ENCODE data around the gene DCP1B.

Gene DCP1B

DNA sequence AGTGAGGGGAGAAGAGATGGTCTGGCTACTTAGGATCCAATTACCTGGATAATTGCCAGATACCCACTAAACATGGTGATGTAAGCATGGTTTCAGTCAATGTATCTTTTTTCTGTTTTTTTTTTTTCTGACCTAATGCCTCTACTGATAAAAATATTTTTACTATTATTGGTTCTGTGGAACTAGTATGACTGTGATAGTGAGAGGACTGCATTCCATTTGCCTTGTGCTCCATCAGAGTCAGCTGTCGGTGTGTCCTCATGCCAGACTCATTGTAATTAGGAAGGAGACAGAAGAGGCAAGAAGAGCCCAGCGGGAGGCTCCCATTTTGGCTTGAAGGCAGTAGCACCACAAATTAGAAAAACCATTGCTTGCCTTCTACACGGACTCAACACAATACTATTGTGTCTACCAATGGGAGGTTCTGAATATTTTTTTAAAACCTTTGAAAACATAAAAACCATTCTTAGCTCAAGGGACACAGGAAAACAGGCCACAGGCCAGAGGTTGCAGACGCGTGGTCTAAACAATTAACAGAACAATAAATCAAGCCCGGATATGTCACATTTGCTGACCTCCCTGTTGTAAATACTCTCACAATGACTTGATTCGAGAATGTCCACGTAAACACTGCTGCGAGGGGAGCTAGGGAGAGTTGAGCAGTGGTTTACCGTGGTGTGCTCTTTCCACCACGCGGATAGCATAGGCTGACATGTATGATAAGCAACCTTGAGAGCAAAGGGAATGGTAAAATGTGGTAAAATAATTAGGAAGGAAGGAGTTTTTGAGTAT lies 13.5 kb upstream of the DCP1B start:
- no peak for DNase-seq (ENCODE audit: low read depth)

DNA sequence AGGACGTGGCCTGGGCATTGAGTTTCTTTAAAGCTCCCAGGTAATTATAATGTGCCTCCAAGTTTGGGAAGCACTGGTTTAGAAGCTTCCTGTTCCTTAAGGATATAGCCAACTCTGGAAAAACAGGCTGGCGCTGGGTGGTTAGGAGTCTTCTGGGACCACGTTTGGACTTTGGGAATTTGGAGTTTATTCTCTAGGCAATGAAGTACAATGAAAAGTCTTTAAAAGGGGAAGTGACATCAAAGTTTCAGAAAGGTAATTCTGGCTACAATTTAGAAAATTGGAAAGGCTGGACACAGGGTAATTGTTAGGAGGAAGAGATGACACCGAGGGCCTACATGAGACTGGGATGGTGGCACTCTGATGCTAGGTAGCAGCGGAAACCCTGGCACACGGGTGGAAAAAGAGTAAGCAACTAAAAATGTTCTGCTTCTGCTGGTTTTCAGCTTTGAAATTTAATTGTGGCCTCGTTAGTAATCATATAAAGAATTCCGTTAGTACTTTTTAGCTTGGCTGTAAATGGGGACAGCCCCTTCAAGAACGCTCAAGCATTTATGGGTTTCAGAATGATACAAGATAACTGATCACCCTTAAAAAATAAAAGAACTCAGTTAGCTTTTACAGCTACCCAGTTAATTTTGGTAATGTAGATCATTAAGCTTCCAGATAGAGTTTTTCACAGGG lies 12.7 kb upstream of the DCP1B start:
- no peak for DNase-seq (ENCODE audit: low read depth)

DNA sequence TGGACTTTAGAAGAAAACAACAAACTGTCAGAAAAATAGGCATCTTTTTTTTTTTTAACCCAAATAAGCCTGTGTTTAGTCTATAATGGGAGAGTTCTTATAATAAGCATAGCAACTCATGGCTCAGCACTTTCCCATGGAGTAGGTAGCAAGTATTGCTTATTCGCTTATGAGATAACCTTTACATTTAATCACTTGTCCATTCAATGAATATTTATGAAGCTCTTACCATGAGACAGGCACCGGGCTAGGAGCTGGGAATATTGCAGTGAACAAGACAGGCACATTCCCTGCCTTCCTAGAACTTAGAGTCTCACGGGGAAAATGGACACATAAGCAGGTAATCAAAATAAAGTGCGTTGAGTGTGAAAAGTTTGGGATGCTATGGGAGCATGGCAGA lies 10.0 kb upstream of the DCP1B start:
- DNase-seq (ENCODE audit: low read depth), result no peak

DNA sequence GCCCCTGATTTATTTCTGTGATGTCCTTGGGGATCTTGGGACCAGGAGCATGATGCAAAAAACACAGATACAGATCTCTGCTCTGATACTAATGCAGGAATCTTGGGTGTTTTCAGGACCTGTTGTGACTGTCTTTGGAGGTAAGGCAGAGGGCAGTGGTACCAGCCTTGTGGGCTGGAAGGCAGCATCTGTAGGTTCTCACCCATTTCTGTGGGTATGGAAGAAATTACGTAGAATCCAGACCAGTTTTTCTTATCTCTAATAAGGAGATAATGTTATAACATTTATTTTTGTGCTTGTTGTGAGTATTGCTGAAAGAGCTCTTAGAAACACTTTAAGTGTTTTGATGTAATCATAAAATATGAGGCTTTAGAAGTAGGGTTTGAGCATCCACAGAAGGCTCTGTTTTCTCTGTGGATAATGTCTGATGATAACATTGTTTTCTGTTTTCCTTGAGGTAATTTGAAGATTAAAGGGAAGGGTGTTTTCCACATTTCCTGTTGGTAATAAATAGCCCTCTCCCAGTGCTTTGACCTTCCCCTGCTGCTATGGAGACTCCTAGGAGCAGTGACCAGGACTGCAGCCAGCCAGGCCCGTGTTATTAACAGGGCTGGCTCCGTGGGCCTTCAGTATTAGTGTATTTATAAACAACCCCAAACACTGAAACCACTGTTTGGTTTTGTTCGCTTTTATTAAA lies 9.4 kb upstream of the DCP1B start:
- no peak for DNase-seq (ENCODE audit: low read depth)

DNA sequence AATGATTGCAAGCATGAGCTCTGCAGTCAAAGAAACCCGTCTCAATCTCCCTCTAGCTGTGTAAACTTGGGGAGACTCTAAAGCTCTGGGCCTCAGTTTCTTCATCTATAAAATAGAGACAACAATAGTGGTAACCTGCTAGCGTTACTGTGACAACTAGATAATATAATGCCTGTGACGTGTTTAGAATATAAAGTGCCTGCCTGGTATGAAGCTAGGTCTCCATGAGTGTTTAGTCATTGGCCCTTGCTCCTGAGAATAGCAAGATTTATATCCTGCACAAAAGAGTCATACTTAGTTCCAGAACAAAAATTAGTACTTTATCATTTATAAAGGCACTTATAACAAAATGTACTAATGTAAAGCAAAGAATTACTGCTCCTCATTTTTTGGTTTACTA lies 8.8 kb upstream of the DCP1B start:
- DNase-seq (ENCODE audit: low read depth), result no peak

DNA sequence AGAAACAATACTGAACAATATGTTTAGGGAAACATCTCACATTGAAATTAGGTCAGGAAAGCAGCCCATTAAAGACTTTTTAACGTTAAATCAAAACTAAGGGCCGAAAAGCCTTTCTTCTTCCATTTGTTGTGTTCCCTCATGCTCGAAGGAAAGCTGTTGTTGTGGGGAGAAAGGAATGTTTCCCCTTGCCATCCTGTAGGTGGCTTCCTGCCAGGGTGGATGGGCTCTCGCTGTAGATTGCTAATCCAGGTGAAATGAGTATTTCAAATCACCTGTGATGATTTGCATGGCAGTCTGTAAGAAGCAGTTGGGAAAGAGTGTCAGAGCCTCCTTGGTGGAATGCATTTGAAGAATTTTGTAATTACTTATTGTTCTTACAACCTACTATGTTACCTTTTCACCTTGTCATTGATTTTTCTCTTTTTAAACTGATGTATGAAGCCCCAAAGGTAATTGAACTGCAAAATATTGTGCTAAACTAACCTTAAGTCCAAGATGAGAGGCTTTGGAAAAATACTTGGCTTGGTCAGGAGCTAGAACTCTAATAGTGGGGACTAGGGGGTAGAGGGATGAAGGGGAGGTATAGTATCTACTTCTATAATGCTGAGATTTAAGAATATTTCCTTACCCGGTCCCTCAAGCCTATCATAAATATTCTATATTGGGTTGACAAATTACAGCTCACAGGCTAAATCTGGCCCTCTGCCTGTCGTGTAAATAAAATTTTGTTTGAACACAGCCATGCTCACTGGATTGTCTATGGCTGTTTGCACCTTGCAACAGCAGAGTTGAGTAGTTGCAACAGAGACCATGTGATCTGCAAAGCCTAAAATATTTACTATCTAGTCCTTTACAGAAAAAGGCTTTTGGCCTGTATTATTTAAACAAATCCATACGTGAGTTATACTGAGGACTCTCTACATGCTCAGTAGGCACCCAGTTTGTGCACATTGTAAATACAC lies 7.7 kb upstream of the DCP1B start:
- no peak for DNase-seq (ENCODE audit: low read depth)

DNA sequence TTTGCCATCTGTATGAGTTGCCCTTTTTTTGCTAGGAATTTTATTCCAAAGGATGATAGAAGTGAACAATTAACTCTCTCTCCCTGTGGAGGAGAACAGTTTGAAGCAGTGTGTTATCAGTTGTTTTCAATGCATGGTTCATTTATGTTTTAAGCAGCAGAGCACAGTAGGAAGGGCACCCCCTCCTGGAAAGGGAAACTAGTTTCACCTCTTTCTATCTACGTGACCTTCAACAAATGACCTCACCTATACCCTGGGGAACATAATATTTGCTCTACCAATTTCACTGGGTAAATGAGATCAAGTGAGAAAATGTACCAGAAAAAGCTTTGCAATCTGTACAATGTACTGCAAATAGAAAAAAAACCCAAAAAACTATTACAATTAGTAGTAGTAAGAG lies 5.4 kb upstream of the DCP1B start:
- no peak for DNase-seq (ENCODE audit: low read depth)

DNA sequence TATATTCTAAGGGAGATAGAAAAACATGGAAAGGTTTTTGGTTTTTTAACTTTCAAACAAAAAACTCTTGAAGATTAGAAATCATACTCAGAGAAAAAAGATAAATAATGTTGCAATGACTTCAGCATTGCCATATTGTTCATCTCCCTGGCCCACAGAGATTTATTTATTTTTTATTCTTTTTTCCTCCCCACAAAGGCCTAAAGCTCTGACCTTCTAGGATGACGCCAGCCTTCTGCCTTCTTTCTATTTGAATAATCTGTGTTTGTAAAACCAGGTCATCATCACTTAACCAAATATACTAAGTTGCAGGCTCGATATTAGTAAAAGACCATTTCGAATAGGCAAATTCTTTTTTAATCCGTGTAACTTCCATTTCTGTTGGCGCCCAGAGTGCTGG lies 4.4 kb upstream of the DCP1B start:
- no peak for DNase-seq (ENCODE audit: low read depth)

DNA sequence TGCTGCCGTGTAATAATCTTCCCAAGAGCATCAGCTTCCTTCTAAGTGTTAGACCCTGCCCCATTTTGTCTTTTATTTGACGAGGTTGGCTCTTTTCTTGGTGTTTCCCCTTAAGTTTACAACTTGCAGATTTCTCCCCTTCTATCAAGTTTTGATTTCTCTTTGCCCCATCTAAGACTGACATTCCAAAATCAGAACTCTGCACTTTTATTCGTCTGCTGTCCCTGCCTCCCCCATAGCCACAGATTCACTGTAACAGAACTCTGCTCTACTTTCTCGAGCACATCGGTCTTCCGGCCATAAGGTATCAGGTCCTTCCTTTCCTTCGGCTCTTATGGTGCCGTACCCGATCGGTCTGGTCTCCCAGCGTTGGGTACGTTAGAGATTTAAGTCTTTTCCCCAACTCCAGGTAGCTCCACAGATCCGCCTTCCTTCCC lies 563 bp downstream of the DCP1B start:
- DNase-seq (ENCODE audit: low read depth), result no peak

DNA sequence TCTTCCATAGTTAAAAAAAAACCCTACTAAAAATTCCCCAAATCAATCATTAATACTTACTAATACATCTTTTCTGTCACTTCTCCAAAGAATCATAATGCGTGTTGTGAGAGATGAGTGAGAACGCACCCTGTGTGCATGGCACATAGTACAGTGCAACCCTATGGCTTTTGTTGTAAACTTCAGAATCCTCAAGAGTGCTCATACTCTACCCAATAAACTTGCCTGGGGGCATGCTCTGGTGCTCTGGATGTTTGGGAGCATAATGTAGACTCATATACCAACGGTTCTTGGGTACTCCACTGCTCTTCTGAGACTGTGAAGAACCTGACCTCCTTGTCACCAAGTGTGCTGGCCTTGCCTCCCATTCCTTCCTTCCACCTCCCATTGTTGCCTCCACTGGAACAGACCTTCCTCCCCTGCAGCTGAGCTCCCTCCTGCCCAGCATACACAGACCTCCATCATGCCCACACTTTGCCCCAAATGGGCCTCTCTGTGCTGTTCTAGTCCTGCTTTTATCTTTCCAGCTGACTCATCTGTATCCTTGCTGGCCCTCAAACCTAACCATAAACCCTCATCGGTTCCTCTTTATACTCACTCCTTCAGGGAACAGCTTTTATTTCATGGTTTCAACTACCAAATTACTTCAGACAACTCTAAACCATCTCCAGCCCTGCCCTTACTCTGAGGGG lies 8.9 kb downstream of the DCP1B start:
- no peak for DNase-seq (ENCODE audit: low read depth)

DNA sequence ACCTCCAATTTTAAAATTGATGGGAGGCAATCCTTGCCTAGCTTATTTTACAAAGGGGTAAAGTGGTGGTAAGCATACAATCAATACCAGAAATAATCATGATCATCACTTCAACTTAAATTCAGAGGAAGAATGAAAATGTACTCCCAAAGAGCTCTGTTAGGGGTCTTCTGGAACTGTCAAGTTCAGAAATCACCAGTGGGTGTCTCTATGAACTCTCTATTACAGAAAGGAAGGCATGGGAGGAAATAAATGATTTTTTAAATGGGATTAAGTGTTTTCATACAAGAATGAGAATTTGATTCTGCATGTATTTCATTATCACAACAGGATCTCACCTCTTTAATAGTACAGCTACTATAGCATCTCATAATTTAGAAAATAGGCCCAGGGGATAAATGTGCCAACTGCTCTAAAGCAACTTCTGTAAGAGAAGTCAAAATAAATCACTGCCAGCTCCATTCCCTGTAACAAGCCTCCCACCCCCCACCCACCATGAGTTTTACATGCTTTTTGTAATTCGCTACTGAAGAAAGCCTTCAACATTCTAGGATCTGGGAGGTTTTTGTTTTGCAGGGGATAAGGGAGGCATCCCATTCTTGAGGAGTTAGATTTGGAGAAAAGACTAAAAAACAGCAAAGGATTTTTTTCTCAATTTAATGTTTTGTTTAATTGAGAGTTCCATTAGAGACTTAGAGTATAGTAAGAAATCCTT lies 9.7 kb downstream of the DCP1B start:
- no peak for DNase-seq (ENCODE audit: low read depth)

DNA sequence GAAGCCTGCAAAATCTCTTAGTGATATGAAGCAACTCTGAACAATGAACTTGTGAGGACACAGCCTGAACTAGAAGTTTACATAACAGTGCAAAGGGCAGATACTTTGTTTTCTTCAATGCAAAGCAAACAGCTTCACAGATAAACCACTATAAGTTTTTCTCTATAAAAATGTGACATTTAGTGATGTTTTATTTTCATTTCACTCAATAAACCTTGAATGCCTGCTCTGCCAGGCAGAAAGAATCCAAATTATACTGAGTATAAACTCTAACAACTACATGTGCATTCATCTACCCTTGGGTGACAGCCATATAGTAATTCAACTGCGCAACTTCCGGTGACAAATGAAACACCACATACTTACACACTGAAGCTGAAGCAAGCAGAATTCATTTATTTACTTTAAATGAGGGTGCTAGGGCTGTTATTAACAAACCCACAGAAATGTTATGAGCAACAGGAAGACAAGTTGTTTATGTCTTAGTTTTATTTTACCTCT lies 10.3 kb downstream of the DCP1B start:
- DNase-seq (ENCODE audit: low read depth), result no peak

DNA sequence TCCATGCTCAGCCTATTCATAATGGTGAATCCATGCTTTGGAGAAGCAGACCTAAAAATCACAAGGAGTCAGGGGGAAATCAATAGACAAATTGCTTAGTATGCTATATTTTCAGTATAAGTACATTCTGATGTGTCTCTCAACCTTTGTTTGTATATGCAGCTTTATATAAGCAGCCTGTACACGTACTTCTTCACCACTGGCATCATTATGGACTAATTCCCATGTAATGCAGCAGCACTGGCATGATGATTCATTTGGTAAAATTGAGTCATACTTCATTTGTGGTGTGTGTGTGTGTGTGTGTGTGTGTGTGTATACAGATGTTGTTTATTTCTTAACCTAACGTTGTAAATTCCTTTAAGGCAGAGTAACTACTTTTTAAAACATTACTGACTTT lies 10.9 kb downstream of the DCP1B start:
- no peak for DNase-seq (ENCODE audit: low read depth)

DNA sequence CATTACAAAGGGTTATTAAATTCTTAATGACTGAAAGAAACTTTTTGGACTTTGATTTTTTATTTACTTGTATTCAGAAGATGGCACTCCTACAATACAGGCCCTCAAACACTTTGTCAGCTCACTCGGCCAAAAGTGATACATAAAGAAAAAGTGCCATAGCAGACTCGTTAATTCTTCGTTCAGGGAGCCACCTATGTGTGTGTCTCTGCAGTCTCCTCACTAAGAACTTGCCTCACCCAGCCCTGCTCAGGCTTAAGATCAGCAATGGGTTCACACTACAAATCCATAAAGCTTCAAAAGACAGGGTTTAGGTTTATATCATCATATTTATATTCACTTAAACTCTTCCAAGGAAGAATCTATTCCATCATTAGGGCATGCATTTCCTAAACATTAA lies 11.5 kb downstream of the DCP1B start:
- DNase-seq (ENCODE audit: low read depth), result no peak

DNA sequence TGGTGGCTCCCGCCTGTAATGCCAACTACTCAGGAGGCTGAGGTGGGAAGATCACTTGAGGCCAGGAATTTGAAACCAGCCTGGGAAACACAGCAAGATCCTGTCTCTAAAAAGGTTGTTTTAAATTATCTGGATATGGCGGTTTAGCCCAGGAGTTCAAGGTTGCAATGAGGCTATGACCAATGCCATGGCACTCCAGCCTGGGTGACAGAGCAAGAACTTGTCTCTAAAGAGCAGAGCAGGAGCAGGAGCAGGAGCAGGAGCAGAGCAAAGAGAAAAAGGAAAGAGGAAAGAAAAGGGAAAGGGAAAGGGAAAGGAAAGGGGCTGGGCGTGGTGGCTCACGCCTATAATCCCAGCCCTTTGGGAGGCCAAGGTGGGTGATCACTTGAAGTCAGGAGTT lies 15.1 kb downstream of the DCP1B start:
- DNase-seq (ENCODE audit: low read depth), result no peak

DNA sequence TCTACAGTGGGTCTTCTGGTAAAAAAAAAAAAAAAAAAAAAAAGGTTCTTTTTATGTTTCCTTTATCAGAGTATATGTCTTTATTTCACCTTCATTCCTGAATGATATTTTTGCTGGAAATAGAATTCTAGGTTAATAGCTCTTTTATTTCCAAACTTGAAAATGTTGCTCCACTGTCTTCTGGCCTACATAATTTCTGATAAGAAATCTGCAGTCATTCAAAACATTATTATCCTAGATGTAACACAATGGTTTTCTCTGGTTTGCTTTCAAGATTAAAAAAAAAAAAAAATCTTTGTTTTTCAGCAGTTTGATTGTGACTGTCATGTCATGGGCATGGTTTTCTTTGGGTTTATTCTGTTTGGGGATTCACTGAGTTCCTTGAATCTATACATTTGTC lies 19.5 kb downstream of the DCP1B start:
- DNase-seq (ENCODE audit: low read depth), result no peak

DNA sequence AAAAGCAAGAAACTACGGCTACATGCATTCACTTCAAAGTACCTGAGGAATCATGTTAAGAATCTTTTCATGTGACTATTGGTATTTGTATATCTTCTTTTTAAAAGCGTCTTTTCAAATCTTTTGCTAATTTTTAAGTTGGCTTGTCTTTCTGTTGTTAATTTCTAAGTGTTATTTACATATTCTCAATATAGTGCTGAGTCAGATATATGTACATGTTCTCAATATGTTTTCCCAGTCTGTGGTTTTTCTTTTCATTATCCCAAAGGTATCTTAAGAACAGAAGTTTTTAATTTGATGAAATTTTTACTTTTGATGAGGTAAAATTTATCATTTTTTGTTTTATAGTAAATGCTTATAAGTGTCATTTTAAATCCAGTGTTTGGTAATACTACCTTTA lies 24.0 kb downstream of the DCP1B start:
- no peak for DNase-seq (ENCODE audit: low read depth)

DNA sequence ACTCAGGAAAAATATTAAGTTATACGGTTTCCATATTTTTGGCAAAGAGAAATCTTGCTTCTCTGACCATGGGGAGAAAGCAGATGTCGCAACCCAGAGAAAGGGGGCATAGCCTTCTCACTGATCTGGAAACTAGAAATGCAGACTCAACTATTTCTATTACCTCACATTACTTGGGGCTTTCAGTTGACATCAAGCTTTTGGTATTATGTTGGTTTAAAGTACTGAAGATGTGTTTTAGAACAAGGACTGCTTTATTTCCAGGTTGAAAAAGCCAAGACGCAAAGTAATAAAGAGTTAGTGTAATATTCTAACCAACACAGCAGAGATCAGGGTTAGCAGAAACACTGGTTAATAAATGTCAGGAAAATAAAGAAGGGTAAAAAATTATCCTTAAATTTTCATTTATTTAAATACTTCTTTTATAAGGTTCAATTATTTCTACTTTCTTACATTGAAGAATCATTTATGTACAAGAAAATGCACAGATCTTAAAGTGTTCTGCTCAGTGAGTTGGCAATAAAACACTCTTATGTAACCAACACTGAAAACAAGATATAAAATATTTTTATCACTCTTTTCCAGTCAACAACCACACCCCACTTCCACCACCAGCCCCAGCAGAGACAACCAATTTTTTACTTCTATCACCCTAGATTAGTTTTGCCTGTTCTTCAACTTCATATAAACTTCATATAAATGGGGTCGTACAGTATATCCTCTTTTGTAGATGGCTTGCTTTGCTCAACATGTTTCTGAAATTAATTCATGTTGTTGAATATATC lies 26.0 kb downstream of the DCP1B start:
- no peak for DNase-seq (ENCODE audit: low read depth)

DNA sequence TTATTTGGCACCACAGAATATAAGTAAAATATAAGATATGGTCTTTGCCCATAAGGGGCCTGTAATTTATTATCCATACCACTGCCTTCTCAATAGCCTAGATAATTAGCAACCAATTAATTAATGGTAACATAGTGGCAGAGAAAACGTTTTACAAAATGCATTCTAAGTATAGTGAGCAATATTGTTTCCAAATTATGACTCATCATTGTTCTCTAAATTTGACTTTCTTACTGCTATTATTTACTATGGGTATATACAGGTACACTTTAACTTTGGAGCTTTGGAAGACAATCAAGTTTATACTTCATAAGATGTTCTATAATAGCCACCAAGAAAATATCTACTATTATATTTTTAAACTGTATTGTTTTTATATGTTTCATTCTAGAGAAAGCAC lies 26.7 kb downstream of the DCP1B start:
- DNase-seq (ENCODE audit: low read depth), result no peak

DNA sequence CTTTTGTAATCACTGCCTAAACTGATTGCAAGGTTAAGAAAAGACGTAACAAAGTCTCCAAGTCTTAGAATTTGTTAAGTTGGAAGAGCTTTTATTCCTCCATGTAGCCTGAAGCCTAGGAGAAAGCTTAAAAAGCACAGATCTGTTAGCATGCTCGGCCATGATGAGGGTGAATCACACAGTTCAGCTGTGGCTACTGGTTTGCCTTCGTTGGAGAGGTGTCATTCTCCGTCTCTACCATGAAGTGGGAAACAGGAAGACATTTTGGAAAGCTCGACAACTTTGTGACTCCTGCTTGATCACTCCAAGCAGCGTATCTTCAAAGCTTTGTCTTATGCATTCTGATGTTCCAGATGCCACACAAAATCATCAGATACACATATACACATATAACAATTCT lies 27.1 kb downstream of the DCP1B start:
- DNase-seq (ENCODE audit: low read depth), result no peak
